IPS-18a (cell line): ENCODE measurements around the gene NOS1.

Experiments used
- H3K27ac ChIP-seq: one replicate; pipeline ENCODE4 v1.5.1; 2013; ENCODE audit warnings: low read length
- H3K27me3 ChIP-seq: one replicate; pipeline ENCODE4 v1.6.1; 2013; ENCODE audit warnings: mild to moderate bottlenecking, low read length; ENCODE audit not compliant: control insufficient read depth, insufficient read depth
- H3K36me3 ChIP-seq: one replicate; pipeline ENCODE4 v1.6.1; 2013; ENCODE audit warnings: low read depth, low read length; ENCODE audit not compliant: control insufficient read depth
- H3K4me1 ChIP-seq: one replicate; pipeline ENCODE4 v1.6.1; 2013; ENCODE audit warnings: low read depth, low read length; ENCODE audit not compliant: control insufficient read depth
- H3K4me3 ChIP-seq: one replicate; pipeline ENCODE4 v1.5.1; 2013; ENCODE audit warnings: low read length
- H3K9ac ChIP-seq: one replicate; pipeline ENCODE4 v1.6.1; 2013; ENCODE audit warnings: mild to moderate bottlenecking, low read length, moderate library complexity
- H3K9me3 ChIP-seq: one replicate; pipeline ENCODE4 v1.6.1; 2013; ENCODE audit warnings: low read depth, low read length; ENCODE audit not compliant: control insufficient read depth

Gene NOS1

GRCh38 chr12:117292688-117293087 lies 68.7 kb downstream of the NOS1 start:
- Histone ChIP-seq H3K36me3 (no peaks in the 10 kb centered on the region), H3K4me3 (no peak overlapping the region), H3K9ac (no peak overlapping the region), H3K27ac (no peak overlapping the region), H3K27me3 (no peaks in the 10 kb centered on the region), H3K9me3 (no peaks in the 10 kb centered on the region), H3K4me1 (no peaks in the 10 kb centered on the region)

GRCh38 chr12:117284140-117284539 lies 77.3 kb downstream of the NOS1 start:
- Histone ChIP-seq H3K4me1 (peaks cover 10% of the 10 kb centered on the region), H3K27ac (no peak overlapping the region), H3K9me3 (no peaks in the 10 kb centered on the region), H3K4me3 (no peak overlapping the region), H3K27me3 (no peaks in the 10 kb centered on the region), H3K36me3 (no peaks in the 10 kb centered on the region), H3K9ac (no peak overlapping the region)

DNA sequence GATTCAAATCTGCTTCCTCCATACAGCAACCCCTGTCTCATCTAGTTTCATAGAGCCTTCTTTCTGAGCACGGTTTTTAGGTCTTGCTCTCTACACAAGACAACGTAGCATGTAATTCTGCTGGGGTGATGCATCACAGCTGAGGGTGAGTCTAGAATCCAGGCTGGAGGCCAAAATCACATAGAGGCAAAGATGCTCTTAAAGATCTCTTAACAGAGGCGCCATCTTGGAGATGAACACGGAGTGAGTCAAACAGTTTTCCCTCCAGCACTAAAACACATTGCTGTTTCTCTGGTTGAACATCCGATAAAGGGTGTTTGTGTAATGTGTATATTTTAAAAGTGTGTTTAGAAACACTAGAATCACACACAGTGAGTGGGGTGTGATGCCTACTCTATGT lies 78.9 kb downstream of the NOS1 start:
- no peaks in the 10 kb centered on the region for H3K36me3 ChIP-seq
- H3K9ac ChIP-seq: no peak overlapping the region
- H3K4me1 ChIP-seq: peaks cover 21% of the 10 kb centered on the region
- H3K27ac ChIP-seq: no peak overlapping the region
- no peaks in the 10 kb centered on the region for H3K27me3 ChIP-seq
- no peak overlapping the region for H3K4me3 ChIP-seq
- no peaks in the 10 kb centered on the region for H3K9me3 ChIP-seq

DNA sequence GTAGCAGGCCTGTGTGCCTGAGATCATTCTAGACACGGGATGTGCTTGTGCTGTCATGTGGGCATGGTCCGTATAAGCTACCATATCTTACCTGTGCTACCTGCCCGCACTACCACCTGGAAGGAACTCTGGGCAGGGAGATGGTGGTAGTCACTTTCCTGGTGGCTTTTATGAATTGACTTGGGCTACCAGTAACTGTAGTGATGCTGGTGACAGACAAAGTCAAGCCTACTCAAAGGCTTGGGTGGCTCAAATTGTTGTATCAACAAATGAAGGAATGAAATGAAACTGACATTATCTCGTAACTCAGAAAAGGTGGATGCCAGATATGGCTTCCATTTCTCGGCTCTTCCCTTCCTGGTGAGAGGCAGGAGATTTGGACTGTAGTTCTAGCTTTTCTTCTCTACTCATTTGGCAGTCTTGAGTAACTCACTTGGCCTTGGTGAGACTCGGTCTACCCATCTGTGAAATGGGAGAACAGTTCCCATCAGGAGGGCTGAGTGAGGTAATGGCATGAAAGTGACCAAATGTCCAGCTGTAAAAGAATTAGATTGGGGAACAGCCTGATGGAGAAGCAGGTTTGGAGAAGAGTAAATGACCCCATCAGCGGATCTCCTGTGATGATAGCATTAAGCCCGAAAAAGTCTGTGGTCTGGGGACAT lies 81.3 kb downstream of the NOS1 start:
- Histone ChIP-seq H3K4me3 (no peak overlapping the region), H3K9ac (no peak overlapping the region), H3K36me3 (no peaks in the 10 kb centered on the region), H3K27ac (no peak overlapping the region), H3K9me3 (no peaks in the 10 kb centered on the region), H3K4me1 (peaks cover 21% of the 10 kb centered on the region), H3K27me3 (no peaks in the 10 kb centered on the region)

GRCh38 chr12:117279606-117280005 lies 81.8 kb downstream of the NOS1 start:
- no peaks in the 10 kb centered on the region for H3K36me3 ChIP-seq
- H3K4me1 ChIP-seq: peaks cover 21% of the 10 kb centered on the region
- H3K27ac ChIP-seq: peak overlapping the region; percentile 76
- peak overlapping the region; percentile 43 for H3K9ac ChIP-seq
- H3K9me3 ChIP-seq: no peaks in the 10 kb centered on the region
- H3K27me3 ChIP-seq: no peaks in the 10 kb centered on the region
- peak overlapping the region; percentile 34 for H3K4me3 ChIP-seq

- H3K4me3 ChIP-seq: no peak overlapping the region
Measured at GRCh38 chr12:117277875-117278274, 83.6 kb downstream of the NOS1 start.

DNA sequence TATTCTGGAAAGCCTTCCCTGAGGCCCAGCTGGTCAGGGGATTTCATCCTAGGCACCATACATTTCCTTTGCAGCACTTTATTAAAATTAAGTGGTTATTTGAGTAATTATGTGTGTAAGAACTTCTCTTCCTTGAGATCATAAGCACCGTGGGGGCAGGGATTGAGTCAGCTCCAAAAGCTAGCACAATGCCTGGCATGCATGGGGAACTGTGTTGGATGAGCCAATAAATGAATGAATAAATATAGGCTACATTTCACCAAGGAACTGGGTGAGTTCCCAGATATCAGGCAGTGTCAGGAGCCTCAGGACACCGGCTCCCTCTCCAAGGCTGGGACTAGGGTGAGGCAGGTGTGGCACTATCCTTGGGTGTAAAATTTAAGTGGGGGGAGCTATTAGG lies 88.3 kb downstream of the NOS1 start:
- H3K9me3 ChIP-seq: no peaks in the 10 kb centered on the region
- peaks cover 6% of the 10 kb centered on the region for H3K4me1 ChIP-seq
- H3K27ac ChIP-seq: no peak overlapping the region
- H3K36me3 ChIP-seq: no peaks in the 10 kb centered on the region
- no peak overlapping the region for H3K4me3 ChIP-seq
- H3K9ac ChIP-seq: no peak overlapping the region
- H3K27me3 ChIP-seq: no peaks in the 10 kb centered on the region

More at GRCh38 chr12:117277875-117278274, 83.6 kb downstream of the NOS1 start:
- Histone ChIP-seq H3K4me1 (peaks cover 21% of the 10 kb centered on the region), H3K27ac (no peak overlapping the region), H3K9me3 (no peaks in the 10 kb centered on the region), H3K27me3 (no peaks in the 10 kb centered on the region), H3K9ac (no peak overlapping the region), H3K36me3 (no peaks in the 10 kb centered on the region)

DNA sequence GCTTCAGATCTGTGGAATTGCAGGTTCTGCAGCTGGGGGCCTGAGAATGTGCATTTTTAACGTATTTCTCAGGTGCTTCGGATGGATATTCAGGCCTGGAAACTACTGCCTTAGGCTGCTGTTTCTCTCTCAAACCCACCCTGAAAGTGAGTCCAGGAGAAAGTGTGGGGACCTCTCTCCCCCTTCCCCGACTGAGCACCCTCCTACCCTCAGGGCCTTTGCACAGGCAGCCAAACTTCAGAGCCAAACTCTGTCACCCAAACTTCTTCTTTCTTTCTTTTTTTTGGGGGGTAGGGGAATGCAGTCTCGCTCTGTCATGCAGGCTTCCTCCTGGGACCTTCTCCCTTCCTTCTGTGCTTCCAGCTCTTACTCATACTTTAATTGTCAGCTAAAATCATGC lies 88.7 kb downstream of the NOS1 start:
- H3K4me3 ChIP-seq: no peak overlapping the region
- H3K4me1 ChIP-seq: peaks cover 2% of the 10 kb centered on the region
- no peak overlapping the region for H3K9ac ChIP-seq
- no peaks in the 10 kb centered on the region for H3K27me3 ChIP-seq
- H3K27ac ChIP-seq: no peak overlapping the region
- no peaks in the 10 kb centered on the region for H3K9me3 ChIP-seq
- H3K36me3 ChIP-seq: no peaks in the 10 kb centered on the region

DNA sequence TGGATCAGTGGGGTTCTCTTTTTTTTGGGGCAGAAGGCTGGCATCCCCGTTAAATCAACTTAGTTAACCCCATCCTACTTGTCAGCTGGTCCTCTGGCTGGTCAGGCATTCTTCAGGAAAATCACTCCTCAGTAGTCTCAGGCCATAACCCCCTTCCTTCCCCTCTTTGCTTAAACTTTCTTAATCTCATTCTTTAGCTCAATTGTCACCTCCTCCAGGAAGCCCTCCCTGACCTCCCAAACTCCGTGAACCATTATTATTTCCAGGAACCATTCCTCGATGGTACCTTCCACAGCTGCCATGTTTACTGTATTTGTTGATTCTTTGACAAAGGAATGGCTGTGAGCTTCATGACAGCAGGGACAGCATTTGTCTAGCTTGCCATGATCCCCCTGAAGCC lies 98.7 kb downstream of the NOS1 start:
- Histone ChIP-seq H3K27me3 (no peaks in the 10 kb centered on the region), H3K36me3 (no peaks in the 10 kb centered on the region), H3K4me3 (no peak overlapping the region), H3K9me3 (no peaks in the 10 kb centered on the region), H3K4me1 (no peaks in the 10 kb centered on the region), H3K9ac (no peak overlapping the region), H3K27ac (no peak overlapping the region)

DNA sequence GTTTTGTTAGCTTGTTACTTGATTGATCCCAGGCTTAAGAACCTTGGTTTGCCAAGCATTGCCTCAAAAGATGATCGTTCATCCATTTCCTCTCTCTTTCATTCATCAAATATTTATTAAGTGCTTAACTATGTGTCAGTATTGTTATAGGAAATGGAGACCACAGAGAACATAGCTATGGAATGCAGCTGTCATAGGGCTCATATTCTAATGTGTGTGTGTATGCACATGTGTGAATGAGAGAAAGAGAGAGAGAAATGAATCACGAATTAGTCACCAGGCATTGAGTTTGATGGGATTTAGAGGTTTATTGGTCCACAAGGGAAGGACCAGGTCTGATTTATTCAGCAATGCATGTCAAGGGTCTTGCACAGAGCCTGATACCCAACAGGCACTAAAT lies 100.2 kb downstream of the NOS1 start:
- H3K9ac ChIP-seq: no peak overlapping the region
- no peaks in the 10 kb centered on the region for H3K9me3 ChIP-seq
- H3K4me1 ChIP-seq: no peaks in the 10 kb centered on the region
- H3K27ac ChIP-seq: no peak overlapping the region
- H3K4me3 ChIP-seq: no peak overlapping the region
- H3K27me3 ChIP-seq: no peaks in the 10 kb centered on the region
- H3K36me3 ChIP-seq: no peaks in the 10 kb centered on the region

GRCh38 chr12:117255386-117255785 lies 106.0 kb downstream of the NOS1 start:
- H3K9ac ChIP-seq: no peak overlapping the region
- no peak overlapping the region for H3K4me3 ChIP-seq
- H3K4me1 ChIP-seq: no peaks in the 10 kb centered on the region
- no peak overlapping the region for H3K27ac ChIP-seq
- H3K27me3 ChIP-seq: no peaks in the 10 kb centered on the region
- H3K36me3 ChIP-seq: no peaks in the 10 kb centered on the region
- no peaks in the 10 kb centered on the region for H3K9me3 ChIP-seq

DNA sequence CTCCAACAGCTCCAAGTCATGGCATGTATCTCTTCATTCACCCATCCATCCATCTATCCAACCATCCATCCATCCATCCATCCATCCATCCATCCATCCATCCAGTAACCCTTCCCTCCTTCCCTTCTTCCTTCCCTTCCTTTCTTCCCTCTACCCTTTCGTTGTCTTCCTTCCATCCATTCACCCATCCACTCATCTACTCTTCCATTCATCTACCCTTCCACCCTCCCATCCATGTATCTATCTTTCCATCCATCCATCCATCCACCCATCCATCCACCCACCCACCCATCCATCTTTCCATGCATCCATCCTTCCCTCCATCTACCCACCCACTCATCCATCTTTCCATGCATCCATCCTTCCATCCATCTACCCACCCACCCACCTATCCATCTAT lies 117.9 kb downstream of the NOS1 start:
- H3K36me3 ChIP-seq: no peaks in the 10 kb centered on the region
- no peak overlapping the region for H3K4me3 ChIP-seq
- H3K4me1 ChIP-seq: no peaks in the 10 kb centered on the region
- H3K27me3 ChIP-seq: no peaks in the 10 kb centered on the region
- H3K9ac ChIP-seq: no peak overlapping the region
- no peak overlapping the region for H3K27ac ChIP-seq
- H3K9me3 ChIP-seq: no peaks in the 10 kb centered on the region
